Fibroblast of lung (primary cell): Measurements from ENCODE around the gene NUDT3. TPM values are rescaled to one million over a fixed set of nuclear protein-coding genes. Genes with fewer than 3 reads are reported as not detected.
A peak's percentile ranks its signal among the peaks of the same experiment; 100 is the strongest.

ENCODE experiments used
- DNase-seq, 2 donors: peaks; one replicate each; pipeline versions ENCODE4 v3.0.0 to v3.0.0-alpha.2; 2010; ENCODE audit warnings: low read depth in 2 of 2
- H2AFZ ChIP-seq: 2 replicates; pipeline ENCODE4 v1.5.1; 2012; ENCODE audit warnings: low read length, control low read depth, inconsistent platforms
- H3K27ac ChIP-seq: 2 replicates; pipeline ENCODE4 v1.5.1; 2011; ENCODE audit warnings: low read length, control low read depth; ENCODE audit not compliant: insufficient read depth
- H3K27me3 ChIP-seq: 2 replicates; pipeline ENCODE4 v1.5.1; 2011; ENCODE audit warnings: mild to moderate bottlenecking, low read length; ENCODE audit not compliant: control insufficient read depth, insufficient read depth
- H3K36me3 ChIP-seq: 2 replicates; pipeline ENCODE4 v1.5.1; 2011; ENCODE audit warnings: low read length; ENCODE audit not compliant: control insufficient read depth, insufficient read depth
- H3K4me1 ChIP-seq: 2 replicates; pipeline ENCODE4 v1.5.1; 2011; ENCODE audit warnings: low read length; ENCODE audit not compliant: control insufficient read depth, insufficient read depth; ENCODE audit errors: extremely low read depth
- H3K4me2 ChIP-seq: 2 replicates; pipeline ENCODE4 v1.5.1; 2011; ENCODE audit warnings: low read length, control low read depth; ENCODE audit not compliant: insufficient read depth; ENCODE audit errors: extremely low read depth
- H3K4me3 ChIP-seq, 4 experiments: fragments of 200-600 bp in 1 of 4; sonication (generic) in 1 of 4; replicated peaks in 1 of 4; 2 replicates each; pipeline ENCODE4 v1.5.1; 2011 to 2016; ENCODE audit warnings: low read length in 4 of 4, low read depth in 3 of 4, mild to moderate bottlenecking in 3 of 4, control low read depth in 2 of 4, inconsistent platforms in 1 of 4, mixed read lengths in 1 of 4; ENCODE audit not compliant: insufficient read depth in 1 of 4; ENCODE audit errors: control extremely low read depth in 1 of 4
- H3K79me2 ChIP-seq: 2 replicates; pipeline ENCODE4 v1.5.1; 2012; ENCODE audit warnings: mild to moderate bottlenecking, low read length, inconsistent platforms; ENCODE audit not compliant: control insufficient read depth, insufficient read depth
- H3K9ac ChIP-seq: 2 replicates; pipeline ENCODE4 v1.5.1; 2011; ENCODE audit warnings: mild to moderate bottlenecking, low read length, control low read depth; ENCODE audit not compliant: insufficient read depth
- H3K9me3 ChIP-seq: 2 replicates; pipeline ENCODE4 v1.5.1; 2012; ENCODE audit warnings: low read depth, low read length; ENCODE audit not compliant: control insufficient read depth, insufficient read depth
- H4K20me1 ChIP-seq: 2 replicates; pipeline ENCODE4 v1.5.1; 2011; ENCODE audit warnings: low read length; ENCODE audit not compliant: control insufficient read depth, insufficient read depth; ENCODE audit errors: extremely low read depth
- CTCF ChIP-seq, 2 donors: IDR thresholded peaks in 1 of 2; conservative IDR thresholded peaks in 1 of 2; 1 replicate in 1 of 2; 2 replicates in 1 of 2; pipeline ENCODE4 v1.5.1; 2011 to 2012; ENCODE audit warnings: low read length in 2 of 2, control low read depth in 1 of 2, inconsistent platforms in 1 of 2, low read depth in 1 of 2, mild to moderate bottlenecking in 1 of 2
- EZH2 ChIP-seq: IDR thresholded peaks from 2 replicates; pipeline ENCODE4 v1.5.1; 2012; ENCODE audit warnings: low read length, control low read depth, mild to moderate bottlenecking; ENCODE audit errors: missing control alignments
- polyA plus RNA-seq, 2 donors: library from polyadenylated mRNA; depleted of rRNA in 1 of 2; stranded (reverse) in 1 of 2; unstranded in 1 of 2; fragments of >200 nt; gene quantifications; 2 replicates each; pipeline ENCODE4 v1.2.1, GENCODE V29; 2011 to 2012; ENCODE audit warnings: missing spikeins in 1 of 2
- total RNA-seq: library from RNA; depleted of rRNA; stranded (reverse); fragments of >200 nt; gene quantifications from 2 replicates; pipeline ENCODE4 v1.2.1, GENCODE V29; 2014

NUDT3 gene
- total and polyA plus RNA-seq, 2 donors (not counting 1 experiment from before 2014, with no cell fraction given), result 16.0 to 27.4 TPM

- Histone ChIP-seq H2AFZ (no peak overlapping the region), H3K9me3 (no peaks in the 10 kb centered on the region), H4K20me1 (peaks cover 3% of the 10 kb centered on the region), H3K9ac (no peak overlapping the region), H3K4me2 (no peak overlapping the region), H3K36me3 (no peaks in the 10 kb centered on the region), H3K79me2 (no peaks in the 10 kb centered on the region), H3K4me1 (no peaks in the 10 kb centered on the region), H3K27ac (no peak overlapping the region), H3K4me3 (no peak overlapping the region), H3K27me3 (no peaks in the 10 kb centered on the region)
- TF ChIP-seq CTCF (conservative IDR thresholded peaks at IDR 0.05 in 1 of 2, IDR thresholded peaks at IDR 0.05 in 1 of 2; ENCODE audit: low read depth in 1 of 2, low read length in 2 of 2) (no peak), EZH2 (no peak)
- no peak for DNase-seq
These were observed 93.5 kb downstream of the NUDT3 start for GRCh38 chr6:34298941-34299340.

DNA sequence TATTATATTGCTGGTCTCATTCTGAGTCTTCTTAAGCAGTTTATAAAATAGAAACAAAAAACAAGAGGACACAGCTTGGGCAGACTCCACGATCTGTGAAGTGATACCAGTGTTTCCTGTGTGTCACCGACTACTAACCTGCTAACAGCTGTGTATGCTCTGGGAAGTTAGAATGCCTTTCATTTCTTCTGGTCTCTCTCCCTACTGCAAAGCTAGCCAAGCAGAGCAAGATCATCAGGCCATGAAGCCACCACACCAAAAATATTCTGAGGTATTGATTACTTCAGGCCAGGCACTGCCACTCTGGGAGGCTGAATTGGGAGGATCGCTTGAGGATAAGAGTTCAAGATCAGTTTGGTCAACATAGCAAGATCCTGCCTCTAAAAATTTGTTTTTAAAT is 96.7 kb downstream of the NUDT3 start:
- TF ChIP-seq CTCF (conservative IDR thresholded peaks at IDR 0.05 in 1 of 2, IDR thresholded peaks at IDR 0.05 in 1 of 2; ENCODE audit: low read depth in 1 of 2, low read length in 2 of 2) (no peak), EZH2 (no peak)
- Histone ChIP-seq H3K27me3 (no peaks in the 10 kb centered on the region), H3K36me3 (peaks cover 4% of the 10 kb centered on the region), H2AFZ (no peak overlapping the region), H3K4me3 (no peak overlapping the region), H3K79me2 (no peaks in the 10 kb centered on the region), H3K9me3 (no peaks in the 10 kb centered on the region), H3K9ac (no peak overlapping the region), H4K20me1 (no peaks in the 10 kb centered on the region), H3K4me1 (no peaks in the 10 kb centered on the region), H3K4me2 (no peak overlapping the region), H3K27ac (no peak overlapping the region)
- DNase-seq, result peak in 1 of 2 donors; percentile 9

- Histone ChIP-seq H3K4me3 (no peak overlapping the region), H3K27ac (no peak overlapping the region), H2AFZ (no peak overlapping the region), H3K9me3 (no peaks in the 10 kb centered on the region), H3K9ac (no peak overlapping the region), H4K20me1 (no peaks in the 10 kb centered on the region), H3K4me1 (no peaks in the 10 kb centered on the region), H3K79me2 (no peaks in the 10 kb centered on the region), H3K4me2 (no peak overlapping the region), H3K27me3 (no peaks in the 10 kb centered on the region), H3K36me3 (peaks cover 4% of the 10 kb centered on the region)
- TF ChIP-seq CTCF (conservative IDR thresholded peaks at IDR 0.05 in 1 of 2, IDR thresholded peaks at IDR 0.05 in 1 of 2; ENCODE audit: low read depth in 1 of 2, low read length in 2 of 2) (no peak), EZH2 (no peak)
- no peak for DNase-seq
These were observed 99.5 kb downstream of the NUDT3 start for GRCh38 chr6:34292954-34293353.
